ENCODE results near the gene PNMT. TPM values are rescaled to one million over a fixed set of nuclear protein-coding genes. Genes with fewer than 3 reads are reported as not detected.

Gene PNMT
- total RNA-seq, 6 experiments from 2014 or later, result 0.26 TPM; not detected in 5

- peak; percentile 87 for DNase-seq
- Mint-ChIP-seq H3K27ac (peak within 1 kb of the TSS; percentile 88), H3K27me3 (ENCODE audit: insufficient read depth) (no peaks in the 10 kb centered on the region; the same call in none of the 2 replicates), H3K36me3 (ENCODE audit: low read depth) (peaks cover 16% of the 10 kb centered on the region), H3K4me3 (peak within 1 kb of the TSS; percentile 90), H3K4me1 (ENCODE audit: low read depth) (peaks cover 21% of the 10 kb centered on the region), H3K9me3 (no peaks in the 10 kb centered on the region)
- TF ChIP-seq, protein P1, sequence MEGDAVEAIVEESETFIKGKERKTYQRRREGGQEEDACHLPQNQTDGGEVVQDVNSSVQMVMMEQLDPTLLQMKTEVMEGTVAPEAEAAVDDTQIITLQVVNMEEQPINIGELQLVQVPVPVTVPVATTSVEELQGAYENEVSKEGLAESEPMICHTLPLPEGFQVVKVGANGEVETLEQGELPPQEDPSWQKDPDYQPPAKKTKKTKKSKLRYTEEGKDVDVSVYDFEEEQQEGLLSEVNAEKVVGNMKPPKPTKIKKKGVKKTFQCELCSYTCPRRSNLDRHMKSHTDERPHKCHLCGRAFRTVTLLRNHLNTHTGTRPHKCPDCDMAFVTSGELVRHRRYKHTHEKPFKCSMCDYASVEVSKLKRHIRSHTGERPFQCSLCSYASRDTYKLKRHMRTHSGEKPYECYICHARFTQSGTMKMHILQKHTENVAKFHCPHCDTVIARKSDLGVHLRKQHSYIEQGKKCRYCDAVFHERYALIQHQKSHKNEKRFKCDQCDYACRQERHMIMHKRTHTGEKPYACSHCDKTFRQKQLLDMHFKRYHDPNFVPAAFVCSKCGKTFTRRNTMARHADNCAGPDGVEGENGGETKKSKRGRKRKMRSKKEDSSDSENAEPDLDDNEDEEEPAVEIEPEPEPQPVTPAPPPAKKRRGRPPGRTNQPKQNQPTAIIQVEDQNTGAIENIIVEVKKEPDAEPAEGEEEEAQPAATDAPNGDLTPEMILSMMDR (IDR thresholded peaks at IDR 0.05), result 0 out of 2 replicates have a peak, but pooled peaks have one; percentile 18
Measured at GRCh38 chr17:39687546-39688474, 19.6 kb downstream of the PNMT start, which contains the start of gene PGAP3. Gene PGAP3, minus strand, starts transcription at chr17:39688057. Its CDS starts 43 bp downstream, at chr17:39688014.

DNA sequence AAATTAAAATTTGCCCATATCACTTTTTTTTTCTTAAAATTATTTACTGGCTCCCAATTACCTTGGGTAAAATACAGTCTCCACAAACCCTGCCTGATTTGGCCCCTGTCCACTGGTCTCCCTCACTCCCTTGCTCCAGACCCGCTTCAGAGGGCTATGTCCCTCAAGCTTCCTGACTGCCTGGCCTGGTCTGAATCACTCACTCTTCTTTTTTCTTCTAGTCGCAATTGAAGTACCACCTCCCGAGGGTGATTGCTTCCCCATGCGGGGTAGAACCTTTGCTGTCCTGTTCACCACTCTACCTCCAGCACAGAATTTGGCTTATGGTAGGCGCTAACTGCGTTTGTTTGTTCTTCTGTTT lies 20.2 kb downstream of the PNMT start:
- Mint-ChIP-seq H3K36me3 (ENCODE audit: low read depth) (peaks cover 16% of the 10 kb centered on the region), H3K9me3 (no peaks in the 10 kb centered on the region), H3K4me1 (ENCODE audit: low read depth) (peaks cover 21% of the 10 kb centered on the region), H3K4me3 (peak overlapping the region; percentile 90), H3K27me3 (ENCODE audit: insufficient read depth) (no peaks in the 10 kb centered on the region; the same call in none of the 2 replicates), H3K27ac (peak overlapping the region; percentile 88)
- no peak for DNase-seq
- TF ChIP-seq, protein P1 (IDR thresholded peaks at IDR 0.05), result no peak

DNA sequence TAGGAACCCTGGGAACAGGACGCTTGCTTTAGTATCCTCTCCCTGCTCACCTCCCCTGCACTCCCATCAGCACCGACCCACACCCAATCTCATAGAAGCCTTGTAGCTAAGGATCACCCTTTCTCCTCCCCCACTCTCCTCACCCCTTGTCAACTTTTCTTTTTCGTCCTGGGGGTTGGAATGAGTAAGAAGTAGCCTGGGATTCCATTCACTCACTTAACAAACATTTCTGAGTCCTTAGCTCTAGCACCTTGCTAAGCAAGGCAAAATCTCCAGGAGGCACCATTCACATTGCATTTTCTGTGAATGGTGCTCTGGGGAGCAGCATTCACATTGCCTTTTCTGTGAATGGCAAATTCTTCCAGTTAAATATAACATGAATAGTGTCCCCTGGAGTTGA lies 20.7 kb downstream of the PNMT start:
- no peaks in the 10 kb centered on the region for H3K9me3 Mint-ChIP-seq
- DNase-seq, result no peak
- H3K4me3 Mint-ChIP-seq, result peak overlapping the region; percentile 90

DNA sequence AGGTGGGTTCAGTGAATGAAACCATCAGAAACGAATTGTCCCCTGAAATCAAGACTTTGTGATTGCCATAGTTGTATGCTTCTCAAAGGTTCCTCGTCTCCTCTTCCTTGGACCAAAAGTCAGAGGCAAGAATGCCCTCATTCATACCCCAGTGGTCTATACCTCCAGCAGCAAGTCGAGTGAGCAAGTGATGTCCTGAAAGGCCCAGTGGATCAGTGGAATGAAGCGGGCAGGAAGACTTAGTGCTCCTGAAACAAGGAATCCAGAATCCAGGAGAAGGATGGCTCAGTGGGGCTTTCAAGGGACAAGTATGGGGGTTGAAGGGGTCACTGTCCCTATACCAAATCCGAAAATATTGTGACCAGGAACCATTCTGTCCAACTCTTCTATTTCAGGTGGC lies 26.3 kb downstream of the PNMT start:
- TF ChIP-seq, protein P1 (IDR thresholded peaks at IDR 0.05), result no peak
- Mint-ChIP-seq H3K4me1 (ENCODE audit: low read depth) (peaks cover 10% of the 10 kb centered on the region), H3K4me3 (no peak overlapping the region), H3K36me3 (ENCODE audit: low read depth) (no peaks in the 10 kb centered on the region), H3K27me3 (ENCODE audit: insufficient read depth) (peaks cover 1% of the 10 kb centered on the region; the same call in 1 of the 2 replicates), H3K9me3 (no peaks in the 10 kb centered on the region), H3K27ac (no peak overlapping the region)
- no peak for DNase-seq

More for the DNA sequence above, 20.7 kb downstream of the PNMT start:
- peaks cover 21% of the 10 kb centered on the region for H3K4me1 Mint-ChIP-seq (ENCODE audit: low read depth)
- H3K27ac Mint-ChIP-seq, result peak overlapping the region; percentile 88
- no peaks in the 10 kb centered on the region; the same call in none of the 2 replicates for H3K27me3 Mint-ChIP-seq (ENCODE audit: insufficient read depth)
- TF ChIP-seq, protein P1 (IDR thresholded peaks at IDR 0.05), result no peak
- H3K36me3 Mint-ChIP-seq (ENCODE audit: low read depth), result peaks cover 16% of the 10 kb centered on the region

DNA sequence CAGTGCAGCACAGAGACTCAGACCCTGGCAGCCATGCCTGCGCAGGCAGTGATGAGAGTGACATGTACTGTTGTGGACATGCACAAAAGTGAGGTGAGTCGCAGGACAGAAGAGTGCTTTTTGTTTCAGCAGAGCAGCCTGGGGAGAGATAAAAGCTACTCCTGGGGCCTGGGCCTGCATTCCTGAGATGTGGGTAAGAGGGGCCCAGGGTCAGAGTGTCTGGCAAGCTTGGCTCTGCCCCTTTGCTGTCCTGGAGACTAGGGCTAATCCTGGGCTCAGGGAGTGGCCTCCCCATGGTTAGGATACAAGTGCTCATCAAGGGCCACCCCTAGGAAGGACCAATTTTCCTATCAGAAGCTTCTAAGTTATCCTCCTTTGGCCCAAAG lies 26.8 kb downstream of the PNMT start:
- H3K36me3 Mint-ChIP-seq (ENCODE audit: low read depth), result no peaks in the 10 kb centered on the region
- no peak for DNase-seq
- peaks cover 10% of the 10 kb centered on the region for H3K4me1 Mint-ChIP-seq (ENCODE audit: low read depth)
- peaks cover 1% of the 10 kb centered on the region; the same call in 1 of the 2 replicates for H3K27me3 Mint-ChIP-seq (ENCODE audit: insufficient read depth)
- no peak overlapping the region for H3K4me3 Mint-ChIP-seq
- H3K9me3 Mint-ChIP-seq, result no peaks in the 10 kb centered on the region
- no peak overlapping the region for H3K27ac Mint-ChIP-seq
- TF ChIP-seq, protein P1 (IDR thresholded peaks at IDR 0.05), result no peak
